ENCODE results near the gene AADAC. TPM values are rescaled to one million over a fixed set of nuclear protein-coding genes. Genes with fewer than 3 reads are reported as not detected.

AADAC gene
- total and polyA plus RNA-seq, 7 donors = 0.14 to 0.71 TPM; not detected in 5

GRCh38 chr3:151835751-151836525 is 22.0 kb downstream of the AADAC start:
- ATAC-seq (no peak), DNase-seq (no peak)
- WGBS, 3 donors = 56 to 65% (median 57%) methylated on average over 5 of the region's 5 CpGs
- no peak for TF ChIP-seq CTCF (IDR thresholded peaks at IDR 0.05)
- intact Hi-C loops (cut with DNase I) = loop anchor here in 1 of 2 donors (10.0 kb wide), 1 partner anchor 371 kb away; the partner anchor contains the start of gene IGSF10
- no peak overlapping the region for H3K27ac ChIP-seq
- H3K27me3 ChIP-seq (ENCODE audit: insufficient read depth in 3 of 3, low read length in 2 of 3) = no peaks in the 10 kb centered on the region
- no peaks in the 10 kb centered on the region for H3K9me3 ChIP-seq
- H3K36me3 ChIP-seq (ENCODE audit: insufficient read depth in 1 of 2, low read depth in 1 of 2) = no peaks in the 10 kb centered on the region
- no peak overlapping the region for H3K4me3 ChIP-seq
- peaks cover 11% of the 10 kb centered on the region for H3K4me1 ChIP-seq

- Histone ChIP-seq H3K4me1 (peaks cover 11% of the 10 kb centered on the region), H3K36me3 (ENCODE audit: insufficient read depth in 1 of 2, low read depth in 1 of 2) (no peaks in the 10 kb centered on the region), H3K9me3 (no peaks in the 10 kb centered on the region), H3K27me3 (ENCODE audit: insufficient read depth in 3 of 3, low read length in 2 of 3) (no peaks in the 10 kb centered on the region), H3K27ac (no peak overlapping the region), H3K4me3 (no peak overlapping the region)
- WGBS, 3 donors = 51 to 74% (median 61%) methylated on average over 4 of the region's 4 CpGs
- ATAC-seq (peak; percentile 44 to 65 (median 58)), DNase-seq (no peak)
- TF ChIP-seq CTCF (IDR thresholded peaks at IDR 0.05) = no peak
- intact Hi-C loops (cut with DNase I) = loop anchor here in 1 of 2 donors (10.0 kb wide), 1 partner anchor 372 kb away; the partner anchor contains the start of gene IGSF10
Observed at GRCh38 chr3:151837057-151837456, 23.1 kb downstream of the AADAC start.

GRCh38 chr3:151838574-151839312 is 24.8 kb downstream of the AADAC start:
- DNase-seq (no peak), ATAC-seq (peak in 3 of 4 donors; percentile 47 to 87 (median 72))
- peaks cover 11% of the 10 kb centered on the region for H3K4me1 ChIP-seq
- no peak overlapping the region for H3K27ac ChIP-seq
- H3K27me3 ChIP-seq (ENCODE audit: insufficient read depth in 3 of 3, low read length in 2 of 3) = no peaks in the 10 kb centered on the region
- H3K36me3 ChIP-seq (ENCODE audit: insufficient read depth in 1 of 2, low read depth in 1 of 2) = no peaks in the 10 kb centered on the region
- TF ChIP-seq CTCF (IDR thresholded peaks at IDR 0.05) = peak; percentile 84
- intact Hi-C loops (cut with DNase I) = loop anchor here in 1 of 2 donors (2.0 to 10.0 kb wide), 2 partner anchors 374 to 400 kb away; partner anchors contain the start of gene IGSF10
- H3K9me3 ChIP-seq = no peaks in the 10 kb centered on the region
- WGBS, 3 donors = 53 to 63% (median 59%) methylated on average over 19 of the region's 19 CpGs
- H3K4me3 ChIP-seq = peak overlapping the region; percentile 26

- ATAC-seq (no peak), DNase-seq (no peak)
- Histone ChIP-seq H3K4me1 (peaks cover 11% of the 10 kb centered on the region), H3K27ac (no peak overlapping the region), H3K36me3 (ENCODE audit: insufficient read depth in 1 of 2, low read depth in 1 of 2) (no peaks in the 10 kb centered on the region), H3K9me3 (no peaks in the 10 kb centered on the region), H3K27me3 (ENCODE audit: insufficient read depth in 3 of 3, low read length in 2 of 3) (no peaks in the 10 kb centered on the region), H3K4me3 (no peak overlapping the region)
- TF ChIP-seq CTCF (IDR thresholded peaks at IDR 0.05) = no peak
- 41 to 60% (median 49%) methylated on average over 1 of the region's 1 CpG for WGBS, 3 donors
- intact Hi-C loops (cut with DNase I) = loop anchor here in 1 of 2 donors (2.0 to 10.0 kb wide), 2 partner anchors 374 to 400 kb away; partner anchors contain the start of gene IGSF10
Observed at GRCh38 chr3:151839313-151839631, 25.4 kb downstream of the AADAC start.
